Measurements from ENCODE around the gene ZFAND6.

ZFAND6 gene

DNA sequence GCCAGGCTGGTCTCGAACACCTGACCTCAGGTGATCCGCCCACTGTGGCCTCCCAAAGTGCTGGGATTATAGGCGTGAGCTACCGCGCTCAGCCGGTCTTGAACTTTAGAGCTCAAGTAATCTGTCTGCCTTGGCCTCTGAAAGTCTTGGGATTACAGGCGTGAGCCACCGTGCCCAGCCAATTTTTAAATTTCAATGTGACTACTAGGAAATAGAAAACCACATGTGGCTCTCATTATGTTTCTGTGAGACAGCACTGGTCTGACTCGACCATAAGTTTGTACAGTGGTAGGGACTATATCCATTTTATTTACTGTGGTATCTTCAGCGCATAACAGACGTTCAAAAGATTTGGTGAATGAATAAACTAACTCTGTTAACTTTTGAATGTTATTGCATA lies 9.1 kb downstream of the ZFAND6 start:
- H3K4me1 ChIP-seq (ENCODE audit: control insufficient read depth in 5 of 5, insufficient read depth in 5 of 5, low read length in 5 of 5), result peaks cover 0 to 42% (median 21%) of the 10 kb centered on the region in 5 donors
- no peaks in the 10 kb centered on the region for H3K36me3 ChIP-seq (ENCODE audit: control insufficient read depth in 5 of 5, insufficient read depth in 5 of 5, low read length in 5 of 5)
- H3K4me3 ChIP-seq (ENCODE audit: low read depth in 1 of 5, low read length in 5 of 5), result no peak overlapping the region
- no peak overlapping the region for H3K9ac ChIP-seq (ENCODE audit: low read length in 5 of 5)
- H3K27ac ChIP-seq (ENCODE audit: low read depth, low read length), result peak overlapping the region; percentile 76
- no peaks in the 10 kb centered on the region for H3K27me3 ChIP-seq (ENCODE audit: control insufficient read depth in 5 of 5, insufficient read depth in 4 of 5, low read length in 5 of 5)
- H3K9me3 ChIP-seq (ENCODE audit: control insufficient read depth in 5 of 5, low read length in 5 of 5), result no peaks in the 10 kb centered on the region

DNA sequence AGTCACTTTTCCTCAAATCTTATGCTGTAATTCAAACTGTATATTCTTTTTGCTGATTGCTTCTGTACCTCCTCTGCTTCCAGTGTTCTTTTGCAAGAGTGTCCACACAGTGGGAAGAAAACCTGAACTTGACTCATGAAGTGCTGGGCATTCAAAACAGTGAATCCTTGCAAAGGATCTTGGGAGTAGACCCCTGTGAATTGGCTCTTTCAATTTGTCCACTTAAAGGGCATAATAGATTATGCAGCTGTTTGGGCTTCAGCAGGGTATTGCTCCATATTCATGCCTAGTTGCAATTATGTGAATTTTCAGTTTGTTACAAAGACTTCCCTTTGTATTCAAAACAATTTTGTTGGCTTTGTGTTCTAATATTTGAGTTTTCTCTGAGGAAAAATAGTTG lies 11.4 kb downstream of the ZFAND6 start:
- H3K9me3 ChIP-seq (ENCODE audit: control insufficient read depth in 5 of 5, low read length in 5 of 5), result no peaks in the 10 kb centered on the region
- H3K27ac ChIP-seq (ENCODE audit: low read depth, low read length), result no peak overlapping the region
- no peak overlapping the region for H3K4me3 ChIP-seq (ENCODE audit: low read depth in 1 of 5, low read length in 5 of 5)
- no peaks in the 10 kb centered on the region for H3K27me3 ChIP-seq (ENCODE audit: control insufficient read depth in 5 of 5, insufficient read depth in 4 of 5, low read length in 5 of 5)
- no peaks in the 10 kb centered on the region for H3K36me3 ChIP-seq (ENCODE audit: control insufficient read depth in 5 of 5, insufficient read depth in 5 of 5, low read length in 5 of 5)
- H3K4me1 ChIP-seq (ENCODE audit: control insufficient read depth in 5 of 5, insufficient read depth in 5 of 5, low read length in 5 of 5), result peaks cover 0 to 50% (median 24%) of the 10 kb centered on the region in 5 donors
- H3K9ac ChIP-seq (ENCODE audit: low read length in 5 of 5), result peak overlapping the region in 1 of 5 donors; percentile 53

DNA sequence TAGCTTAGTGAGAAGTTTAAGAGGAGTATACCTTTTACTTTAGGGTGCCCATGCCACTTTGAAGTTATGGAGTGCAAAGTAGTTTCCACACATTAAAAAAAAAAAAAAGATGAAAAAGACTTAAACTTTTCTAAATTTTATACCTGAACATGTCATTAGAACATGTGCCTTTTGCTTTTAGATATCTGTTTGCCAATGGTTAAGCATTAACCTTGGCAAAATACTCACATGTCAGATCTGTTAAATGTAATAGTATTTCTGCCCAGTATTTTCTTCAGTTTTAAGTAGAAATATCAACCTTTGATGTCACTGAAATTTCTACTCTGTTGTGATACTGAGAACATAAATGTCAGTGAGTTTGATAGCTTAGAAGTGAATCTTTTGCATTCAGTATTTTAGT lies 12.2 kb downstream of the ZFAND6 start:
- Histone ChIP-seq H3K9me3 (ENCODE audit: control insufficient read depth in 5 of 5, low read length in 5 of 5) (no peaks in the 10 kb centered on the region), H3K4me1 (ENCODE audit: control insufficient read depth in 5 of 5, insufficient read depth in 5 of 5, low read length in 5 of 5) (peaks cover 0 to 50% (median 27%) of the 10 kb centered on the region in 5 donors), H3K4me3 (ENCODE audit: low read depth in 1 of 5, low read length in 5 of 5) (no peak overlapping the region), H3K27me3 (ENCODE audit: control insufficient read depth in 5 of 5, insufficient read depth in 4 of 5, low read length in 5 of 5) (no peaks in the 10 kb centered on the region), H3K36me3 (ENCODE audit: control insufficient read depth in 5 of 5, insufficient read depth in 5 of 5, low read length in 5 of 5) (no peaks in the 10 kb centered on the region), H3K9ac (ENCODE audit: low read length in 5 of 5) (peak overlapping the region in 2 of 5 donors; percentile 41 to 53), H3K27ac (ENCODE audit: low read depth, low read length) (peak overlapping the region; percentile 24)

DNA sequence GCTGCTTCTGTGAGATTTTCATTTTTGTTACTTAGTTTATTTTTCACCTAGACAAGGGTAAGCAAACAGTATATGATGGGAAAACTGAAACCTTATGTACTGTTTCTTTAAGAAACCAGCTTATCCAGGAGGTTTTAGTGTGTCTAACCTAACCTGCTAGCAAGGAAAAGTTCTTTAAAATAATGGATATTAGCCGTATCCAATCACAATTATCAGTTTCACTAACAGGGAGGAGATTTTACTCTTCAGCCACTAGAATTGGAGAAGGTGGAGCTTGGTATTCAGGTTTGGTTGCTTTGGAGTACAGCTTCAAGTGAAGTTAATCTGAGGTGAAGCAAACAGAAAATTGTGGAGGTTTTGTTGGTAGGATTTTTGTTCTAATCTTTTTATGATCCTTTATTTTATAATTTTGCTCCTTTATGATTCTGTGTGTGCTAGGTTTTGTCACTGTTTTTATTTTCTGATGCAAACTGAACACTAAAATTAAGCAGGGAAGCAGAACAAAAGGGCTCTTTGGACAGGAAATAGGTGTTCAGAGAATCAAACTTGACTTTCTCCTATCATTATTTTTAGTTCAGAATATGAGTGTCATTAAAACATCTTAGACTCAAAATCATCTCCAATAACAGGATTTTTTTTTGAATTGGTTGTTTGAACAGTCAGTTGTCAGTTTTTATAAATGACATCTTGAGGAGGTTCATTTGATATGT lies 13.0 kb downstream of the ZFAND6 start:
- H3K9ac ChIP-seq (ENCODE audit: low read length in 5 of 5), result peak overlapping the region in 3 of 5 donors; percentile 39 to 62 (median 48)
- H3K4me3 ChIP-seq (ENCODE audit: low read depth in 1 of 5, low read length in 5 of 5), result peak overlapping the region in 4 of 5 donors; percentile 29 to 67 (median 54)
- no peaks in the 10 kb centered on the region for H3K9me3 ChIP-seq (ENCODE audit: control insufficient read depth in 5 of 5, low read length in 5 of 5)
- no peaks in the 10 kb centered on the region for H3K36me3 ChIP-seq (ENCODE audit: control insufficient read depth in 5 of 5, insufficient read depth in 5 of 5, low read length in 5 of 5)
- H3K27ac ChIP-seq (ENCODE audit: low read depth, low read length), result peak overlapping the region; percentile 55
- H3K27me3 ChIP-seq (ENCODE audit: control insufficient read depth in 5 of 5, insufficient read depth in 4 of 5, low read length in 5 of 5), result no peaks in the 10 kb centered on the region
- peaks cover 0 to 50% (median 29%) of the 10 kb centered on the region in 5 donors for H3K4me1 ChIP-seq (ENCODE audit: control insufficient read depth in 5 of 5, insufficient read depth in 5 of 5, low read length in 5 of 5)

DNA sequence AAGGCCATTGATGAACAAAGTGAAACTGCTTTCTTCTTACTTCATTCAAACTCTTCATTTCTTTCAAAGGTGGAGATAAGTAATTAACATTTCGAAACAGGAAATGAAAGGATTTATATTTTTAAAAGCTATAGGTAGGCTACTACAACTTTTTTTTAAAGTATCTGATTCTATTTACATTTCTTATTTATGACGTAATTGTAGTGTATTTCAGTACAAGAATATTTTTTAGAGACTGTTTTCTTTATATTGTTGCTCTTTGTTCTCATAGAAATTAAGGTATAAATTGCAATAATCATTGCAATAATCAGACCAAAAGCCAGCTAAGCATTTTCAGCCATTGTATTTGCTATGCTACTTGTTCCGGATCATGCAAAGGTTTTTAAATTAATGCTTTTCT lies 13.7 kb downstream of the ZFAND6 start:
- peak overlapping the region in 1 of 5 donors; percentile 13 for H3K9ac ChIP-seq (ENCODE audit: low read length in 5 of 5)
- H3K27me3 ChIP-seq (ENCODE audit: control insufficient read depth in 5 of 5, insufficient read depth in 4 of 5, low read length in 5 of 5), result no peaks in the 10 kb centered on the region
- no peaks in the 10 kb centered on the region for H3K9me3 ChIP-seq (ENCODE audit: control insufficient read depth in 5 of 5, low read length in 5 of 5)
- peak overlapping the region in 1 of 5 donors; percentile 67 for H3K4me3 ChIP-seq (ENCODE audit: low read depth in 1 of 5, low read length in 5 of 5)
- H3K36me3 ChIP-seq (ENCODE audit: control insufficient read depth in 5 of 5, insufficient read depth in 5 of 5, low read length in 5 of 5), result no peaks in the 10 kb centered on the region
- peaks cover 0 to 50% (median 29%) of the 10 kb centered on the region in 5 donors for H3K4me1 ChIP-seq (ENCODE audit: control insufficient read depth in 5 of 5, insufficient read depth in 5 of 5, low read length in 5 of 5)
- H3K27ac ChIP-seq (ENCODE audit: low read depth, low read length), result peak overlapping the region; percentile 55

DNA sequence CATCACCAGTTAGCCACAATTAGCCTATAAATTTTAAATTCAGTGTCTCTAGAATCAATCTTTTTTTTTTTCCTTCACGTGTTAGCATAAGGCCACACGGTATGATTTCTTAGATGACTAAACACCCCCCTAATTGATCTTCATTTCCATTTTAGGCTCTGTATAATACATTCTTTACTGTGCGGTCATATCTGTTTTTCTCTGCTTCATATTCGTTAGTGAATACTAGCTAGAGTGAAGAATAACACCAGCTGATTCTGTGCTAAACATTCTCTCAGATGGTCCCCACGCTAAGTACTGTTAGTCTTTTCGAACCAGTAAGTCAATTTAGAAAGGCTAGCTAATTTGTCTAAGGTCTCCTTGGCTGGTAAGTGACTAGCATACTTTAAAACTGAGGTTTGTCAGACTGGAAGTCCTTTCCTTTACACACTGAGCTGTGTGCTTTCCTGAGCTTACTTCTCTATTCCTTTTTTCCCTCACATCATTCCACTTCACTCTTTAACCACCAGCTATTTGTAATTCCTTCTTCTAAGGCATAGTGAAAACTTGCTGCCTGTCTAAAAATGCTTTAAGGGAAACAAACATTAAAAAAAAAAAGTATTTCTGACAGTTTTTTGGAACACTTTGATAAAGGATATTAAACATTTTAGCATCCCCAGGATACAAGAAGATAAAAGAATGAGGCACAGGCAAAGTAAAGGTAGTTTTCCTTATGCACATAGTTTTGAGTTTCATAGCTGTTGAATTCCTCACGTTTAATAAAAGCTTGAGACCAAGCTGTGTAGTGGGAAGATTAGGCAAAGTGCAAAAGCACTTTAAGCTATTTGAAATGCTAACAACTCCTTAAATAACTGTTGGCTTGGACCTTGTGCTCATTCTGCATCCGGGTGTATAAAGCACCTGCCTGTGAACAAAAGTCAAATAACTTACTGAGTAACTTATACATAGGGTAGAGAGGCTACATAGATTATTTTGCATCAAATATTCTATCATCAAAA lies 17.1 kb downstream of the ZFAND6 start:
- H3K4me3 ChIP-seq (ENCODE audit: low read depth in 1 of 5, low read length in 5 of 5), result no peak overlapping the region
- no peaks in the 10 kb centered on the region for H3K27me3 ChIP-seq (ENCODE audit: control insufficient read depth in 5 of 5, insufficient read depth in 4 of 5, low read length in 5 of 5)
- H3K9ac ChIP-seq (ENCODE audit: low read length in 5 of 5), result no peak overlapping the region
- no peak overlapping the region for H3K27ac ChIP-seq (ENCODE audit: low read depth, low read length)
- H3K4me1 ChIP-seq (ENCODE audit: control insufficient read depth in 5 of 5, insufficient read depth in 5 of 5, low read length in 5 of 5), result peaks cover 0 to 28% (median 19%) of the 10 kb centered on the region in 5 donors
- no peaks in the 10 kb centered on the region for H3K9me3 ChIP-seq (ENCODE audit: control insufficient read depth in 5 of 5, low read length in 5 of 5)
- H3K36me3 ChIP-seq (ENCODE audit: control insufficient read depth in 5 of 5, insufficient read depth in 5 of 5, low read length in 5 of 5), result peaks cover 0 to 6% (median 2%) of the 10 kb centered on the region in 5 donors

DNA sequence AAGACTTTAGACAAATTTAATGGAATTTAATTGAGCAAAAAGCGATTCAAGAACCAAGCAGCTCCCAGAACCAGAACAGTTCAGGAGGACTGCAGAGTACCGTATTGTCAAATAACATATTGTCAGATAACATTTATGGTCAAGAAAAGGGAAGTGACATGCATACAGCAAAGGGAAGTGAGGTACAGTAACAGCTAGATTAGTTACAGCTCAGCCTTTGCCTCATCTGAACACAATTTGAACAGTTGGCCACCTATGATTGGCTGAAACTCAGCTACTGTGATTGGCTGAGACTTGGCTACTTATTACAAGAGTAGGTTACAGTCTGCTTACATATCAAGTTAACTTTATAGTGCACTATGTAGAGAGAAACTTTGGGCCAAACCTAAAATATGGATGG lies 21.9 kb downstream of the ZFAND6 start:
- Histone ChIP-seq H3K9ac (ENCODE audit: low read length in 5 of 5) (no peak overlapping the region), H3K27ac (ENCODE audit: low read depth, low read length) (no peak overlapping the region), H3K36me3 (ENCODE audit: control insufficient read depth in 5 of 5, insufficient read depth in 5 of 5, low read length in 5 of 5) (peaks cover 0 to 6% (median 2%) of the 10 kb centered on the region in 5 donors), H3K4me3 (ENCODE audit: low read depth in 1 of 5, low read length in 5 of 5) (no peak overlapping the region), H3K27me3 (ENCODE audit: control insufficient read depth in 5 of 5, insufficient read depth in 4 of 5, low read length in 5 of 5) (no peaks in the 10 kb centered on the region), H3K9me3 (ENCODE audit: control insufficient read depth in 5 of 5, low read length in 5 of 5) (no peaks in the 10 kb centered on the region), H3K4me1 (ENCODE audit: control insufficient read depth in 5 of 5, insufficient read depth in 5 of 5, low read length in 5 of 5) (peaks cover 0 to 9% (median 4%) of the 10 kb centered on the region in 5 donors)

DNA sequence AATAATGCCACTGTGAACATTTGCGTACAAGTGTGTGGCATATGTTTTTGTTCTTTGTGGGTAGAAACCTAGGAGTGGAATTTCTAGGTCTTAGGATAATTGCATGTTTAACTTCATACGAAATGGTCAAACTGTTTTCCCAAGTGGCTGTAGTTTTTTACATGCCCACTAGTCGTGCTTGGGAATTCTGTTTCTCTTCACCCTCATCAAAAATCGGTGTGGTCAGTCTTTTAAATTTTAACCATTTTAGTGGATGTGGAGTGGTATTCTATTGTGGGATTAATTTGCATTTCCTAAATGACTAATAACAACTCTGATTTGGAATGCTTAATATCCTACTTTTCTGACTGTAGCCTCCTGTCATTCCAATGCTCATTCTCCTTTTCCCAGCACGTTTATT lies 27.6 kb downstream of the ZFAND6 start:
- H3K27me3 ChIP-seq (ENCODE audit: control insufficient read depth in 5 of 5, insufficient read depth in 4 of 5, low read length in 5 of 5), result no peaks in the 10 kb centered on the region
- no peaks in the 10 kb centered on the region for H3K9me3 ChIP-seq (ENCODE audit: control insufficient read depth in 5 of 5, low read length in 5 of 5)
- H3K4me1 ChIP-seq (ENCODE audit: control insufficient read depth in 5 of 5, insufficient read depth in 5 of 5, low read length in 5 of 5), result peaks cover 0 to 14% (median 7%) of the 10 kb centered on the region in 5 donors
- no peak overlapping the region for H3K4me3 ChIP-seq (ENCODE audit: low read depth in 1 of 5, low read length in 5 of 5)
- peak overlapping the region; percentile 4 for H3K27ac ChIP-seq (ENCODE audit: low read depth, low read length)
- no peak overlapping the region for H3K9ac ChIP-seq (ENCODE audit: low read length in 5 of 5)
- no peaks in the 10 kb centered on the region for H3K36me3 ChIP-seq (ENCODE audit: control insufficient read depth in 5 of 5, insufficient read depth in 5 of 5, low read length in 5 of 5)

DNA sequence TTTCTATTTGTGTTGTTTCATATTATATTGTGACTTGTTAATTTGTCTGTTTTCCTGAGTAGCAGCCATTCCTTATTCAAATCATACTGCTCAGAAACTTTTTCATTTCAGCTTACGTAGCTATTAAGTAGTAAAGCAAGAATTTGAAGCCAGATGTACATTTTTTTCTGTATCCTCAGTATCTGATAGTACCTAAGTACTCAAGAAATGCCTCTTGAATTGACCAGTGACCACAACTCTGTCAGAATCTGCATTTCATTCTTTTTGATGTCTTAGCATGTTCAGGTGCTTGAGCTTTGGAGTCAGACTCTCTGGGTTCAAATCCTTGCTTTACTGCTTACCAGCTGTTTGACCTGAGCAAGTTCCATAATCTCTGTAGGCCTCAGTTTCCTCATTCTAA lies 30.6 kb downstream of the ZFAND6 start:
- Histone ChIP-seq H3K27me3 (ENCODE audit: control insufficient read depth in 5 of 5, insufficient read depth in 4 of 5, low read length in 5 of 5) (no peaks in the 10 kb centered on the region), H3K4me3 (ENCODE audit: low read depth in 1 of 5, low read length in 5 of 5) (no peak overlapping the region), H3K4me1 (ENCODE audit: control insufficient read depth in 5 of 5, insufficient read depth in 5 of 5, low read length in 5 of 5) (peaks cover 0 to 20% (median 7%) of the 10 kb centered on the region in 5 donors), H3K36me3 (ENCODE audit: control insufficient read depth in 5 of 5, insufficient read depth in 5 of 5, low read length in 5 of 5) (no peaks in the 10 kb centered on the region), H3K9ac (ENCODE audit: low read length in 5 of 5) (no peak overlapping the region), H3K27ac (ENCODE audit: low read depth, low read length) (no peak overlapping the region), H3K9me3 (ENCODE audit: control insufficient read depth in 5 of 5, low read length in 5 of 5) (no peaks in the 10 kb centered on the region)
